GM10266 (cell line): ENCODE measurements around the gene BCO1.

Experiments used
- DNase-seq: peaks from one replicate; pipeline ENCODE4 v3.0.0; 2012; ENCODE audit errors: extremely low spot score
- TF ChIP-seq, protein P1 (sequence below): IDR thresholded peaks from 2 replicates; pipeline ENCODE4 v1.5.1; 2012; ENCODE audit warnings: mild to moderate bottlenecking, low read depth; ENCODE audit not compliant: control insufficient read depth, insufficient read depth; ENCODE audit errors: missing control alignments

BCO1 gene

DNA sequence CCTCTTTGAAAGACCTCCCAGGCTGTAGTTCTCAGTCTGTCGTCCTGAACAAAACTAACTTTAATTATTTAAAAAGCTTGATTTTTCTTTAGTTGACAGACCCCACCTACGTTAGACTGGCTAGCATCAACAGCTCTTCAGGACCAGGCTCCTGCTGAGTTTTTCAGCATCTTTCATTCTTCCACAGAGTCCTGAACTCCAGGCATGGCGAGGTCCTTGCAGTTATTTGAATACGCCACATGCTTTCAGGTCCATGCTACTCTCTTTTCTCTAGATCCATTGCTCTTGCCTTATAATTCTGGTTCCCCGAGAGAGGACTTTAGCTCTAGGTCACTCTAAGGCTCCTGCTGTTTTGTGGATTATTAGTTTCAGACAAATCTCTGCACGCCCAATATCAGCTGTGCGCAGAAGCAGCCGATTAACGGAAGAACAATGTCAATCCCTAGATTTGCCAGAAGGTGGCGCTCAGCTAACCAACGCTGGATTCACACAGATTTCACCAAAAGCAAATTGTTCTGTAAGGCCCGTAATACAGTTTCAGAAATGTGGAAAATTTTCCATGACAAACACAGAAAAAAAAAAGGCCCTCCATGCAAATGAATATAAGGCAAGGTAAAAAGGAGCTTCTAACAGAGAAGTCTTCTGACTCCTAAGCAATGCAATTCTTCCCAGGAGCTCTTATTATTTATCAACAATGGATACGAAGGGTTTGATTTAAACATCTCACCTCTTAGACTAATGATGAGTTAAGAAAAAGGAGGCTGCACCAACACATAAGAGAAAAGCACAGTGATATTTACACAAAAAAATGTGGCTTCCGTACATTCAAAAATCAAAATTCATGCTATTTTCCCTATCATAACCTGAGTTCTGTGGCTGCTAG is 33.5 kb upstream of the BCO1 start:
- TF ChIP-seq, protein P1, sequence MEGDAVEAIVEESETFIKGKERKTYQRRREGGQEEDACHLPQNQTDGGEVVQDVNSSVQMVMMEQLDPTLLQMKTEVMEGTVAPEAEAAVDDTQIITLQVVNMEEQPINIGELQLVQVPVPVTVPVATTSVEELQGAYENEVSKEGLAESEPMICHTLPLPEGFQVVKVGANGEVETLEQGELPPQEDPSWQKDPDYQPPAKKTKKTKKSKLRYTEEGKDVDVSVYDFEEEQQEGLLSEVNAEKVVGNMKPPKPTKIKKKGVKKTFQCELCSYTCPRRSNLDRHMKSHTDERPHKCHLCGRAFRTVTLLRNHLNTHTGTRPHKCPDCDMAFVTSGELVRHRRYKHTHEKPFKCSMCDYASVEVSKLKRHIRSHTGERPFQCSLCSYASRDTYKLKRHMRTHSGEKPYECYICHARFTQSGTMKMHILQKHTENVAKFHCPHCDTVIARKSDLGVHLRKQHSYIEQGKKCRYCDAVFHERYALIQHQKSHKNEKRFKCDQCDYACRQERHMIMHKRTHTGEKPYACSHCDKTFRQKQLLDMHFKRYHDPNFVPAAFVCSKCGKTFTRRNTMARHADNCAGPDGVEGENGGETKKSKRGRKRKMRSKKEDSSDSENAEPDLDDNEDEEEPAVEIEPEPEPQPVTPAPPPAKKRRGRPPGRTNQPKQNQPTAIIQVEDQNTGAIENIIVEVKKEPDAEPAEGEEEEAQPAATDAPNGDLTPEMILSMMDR = peak; percentile 50
- DNase-seq = peak; percentile 52

DNA sequence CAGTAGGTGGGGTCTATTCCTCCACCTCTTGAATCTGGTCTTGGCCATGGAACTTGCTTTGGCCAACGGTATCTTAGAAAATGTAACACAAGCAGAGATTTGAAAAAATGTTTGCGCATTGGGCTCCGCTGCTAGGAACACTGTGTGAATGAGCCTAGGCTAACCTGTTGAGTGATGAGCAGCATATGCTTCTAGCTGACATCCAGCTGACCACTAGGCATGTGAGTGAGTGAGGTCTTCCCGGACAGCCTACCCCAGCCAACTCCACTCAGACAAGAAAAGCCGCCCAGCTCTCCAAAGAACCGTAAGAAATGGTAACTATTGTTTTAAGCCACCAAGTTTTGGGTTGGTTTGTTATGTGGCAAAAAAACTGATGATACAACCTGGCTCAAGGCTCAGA is 31.4 kb upstream of the BCO1 start:
- DNase-seq = no peak
- TF ChIP-seq, protein P1 = no peak

DNA sequence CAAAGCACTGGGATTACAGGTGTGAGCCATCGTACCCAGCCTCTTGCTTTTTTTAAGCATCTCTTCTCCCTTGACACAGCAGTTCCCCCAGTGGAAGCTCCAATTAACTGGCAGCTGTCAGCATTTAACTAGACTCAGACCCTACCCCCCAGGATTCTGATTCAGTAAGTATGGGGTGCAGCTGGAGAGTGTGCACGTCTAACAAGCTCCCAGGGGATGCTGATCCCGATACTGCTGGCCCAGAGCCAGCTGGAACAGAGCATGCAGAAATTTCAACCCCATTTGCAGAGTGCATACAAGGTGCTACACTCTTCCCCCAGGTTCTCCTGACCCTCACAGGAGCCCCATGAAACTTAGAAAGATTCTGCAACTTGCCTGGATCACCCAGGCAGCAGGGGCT is 27.7 kb upstream of the BCO1 start:
- TF ChIP-seq, protein P1 = no peak
- DNase-seq = no peak

DNA sequence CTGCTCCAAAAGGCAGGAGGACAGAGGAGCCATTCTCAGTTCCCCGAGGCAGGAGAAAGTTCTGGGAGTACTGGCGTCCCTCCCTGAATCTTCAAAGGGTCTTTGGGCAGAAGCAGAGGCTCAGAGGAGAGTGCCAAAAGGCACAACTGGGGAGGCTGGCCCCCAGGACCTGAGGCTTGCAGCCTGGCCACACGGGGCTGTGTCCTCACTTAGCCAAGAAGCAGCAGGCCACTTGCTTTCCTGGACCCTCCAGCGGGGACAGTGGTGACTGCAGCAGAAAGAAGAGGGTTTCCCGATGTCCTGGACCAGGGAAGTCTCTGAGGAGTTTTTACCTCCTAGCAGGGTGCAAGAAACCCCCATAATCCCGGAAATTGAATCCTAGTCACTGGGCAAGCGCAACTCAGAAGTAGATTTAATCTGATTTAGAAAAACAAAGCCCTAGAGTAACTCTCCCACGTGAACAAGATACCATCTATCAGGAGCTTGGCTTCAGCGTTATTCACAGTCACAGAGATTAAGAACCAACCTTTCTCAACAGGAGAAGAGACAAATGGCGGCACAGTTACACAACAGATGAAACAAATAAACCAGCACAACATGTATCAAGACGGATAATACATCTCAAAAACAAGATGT is 25.5 kb upstream of the BCO1 start:
- TF ChIP-seq, protein P1 = no peak
- DNase-seq = no peak

DNA sequence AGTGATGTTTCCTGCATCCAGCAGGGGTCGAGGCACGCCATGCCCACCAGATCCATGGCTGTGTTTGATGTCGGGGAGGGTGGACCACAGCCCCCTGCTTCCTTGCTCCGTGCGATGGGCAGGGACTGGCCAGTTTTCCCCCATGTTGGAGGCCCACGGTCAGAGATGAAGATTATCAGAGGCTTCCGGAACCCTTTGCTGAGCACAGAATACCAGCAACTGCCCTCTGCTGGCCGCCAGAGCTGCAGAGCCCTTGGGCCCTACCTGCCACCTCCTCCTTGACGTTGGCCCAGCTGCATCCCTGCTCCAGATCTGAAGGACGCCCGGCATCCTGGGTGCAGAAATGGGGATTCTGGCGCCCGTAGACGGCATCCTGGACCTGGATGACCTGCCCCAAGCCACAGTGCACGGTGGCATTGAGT is 23.7 kb upstream of the BCO1 start:
- DNase-seq = peak; percentile 26
- TF ChIP-seq, protein P1 = peak; percentile 43

DNA sequence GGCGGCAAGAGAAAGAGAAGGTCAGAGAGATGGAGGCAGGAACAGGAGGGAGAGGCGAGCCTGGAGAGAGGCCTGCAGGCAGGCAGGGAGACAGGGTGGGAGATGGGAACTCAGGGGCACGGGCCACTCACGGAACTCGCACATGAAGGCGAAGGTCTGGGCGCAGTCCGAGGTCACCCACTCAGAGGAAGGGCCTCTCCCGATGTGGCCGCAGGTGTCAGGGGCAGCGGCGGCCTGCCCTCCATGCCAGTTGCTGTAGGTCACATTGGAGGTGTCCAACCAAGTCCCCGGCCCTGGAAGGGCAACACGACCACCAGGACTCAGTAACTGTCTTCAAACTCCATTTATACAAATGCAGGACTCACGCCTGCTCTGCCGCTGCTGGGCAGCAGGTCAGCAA is 22.4 kb upstream of the BCO1 start:
- TF ChIP-seq, protein P1 = no peak
- no peak for DNase-seq

DNA sequence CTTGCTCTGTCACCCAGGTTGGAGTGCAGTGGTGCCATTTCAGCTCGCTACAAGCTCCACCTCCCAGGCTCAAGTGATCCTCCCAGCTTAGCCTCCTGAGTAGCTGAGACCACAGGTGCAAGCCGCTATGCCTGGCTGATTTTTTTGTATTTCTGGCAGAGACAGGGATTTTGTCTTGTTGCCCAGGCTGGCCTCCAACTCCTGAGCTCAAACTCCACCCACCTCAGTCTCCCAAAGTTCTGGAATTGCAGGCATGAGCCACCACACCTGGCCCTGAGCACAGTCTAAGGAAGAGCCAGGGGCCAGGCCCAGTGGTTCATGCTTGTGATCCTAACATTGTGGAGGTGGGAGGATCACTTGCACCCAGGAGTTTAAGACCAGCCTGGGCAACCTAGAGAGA is 21.8 kb upstream of the BCO1 start:
- no peak for DNase-seq
- TF ChIP-seq, protein P1 = no peak
